Measurements from ENCODE around the gene SAFB2.
"Not testable (repeated sequence)": the region's sequence is repeated elsewhere in the genome, so short reads cannot be mapped to it uniquely, and the experiment has no call there.

Gene SAFB2

DNA sequence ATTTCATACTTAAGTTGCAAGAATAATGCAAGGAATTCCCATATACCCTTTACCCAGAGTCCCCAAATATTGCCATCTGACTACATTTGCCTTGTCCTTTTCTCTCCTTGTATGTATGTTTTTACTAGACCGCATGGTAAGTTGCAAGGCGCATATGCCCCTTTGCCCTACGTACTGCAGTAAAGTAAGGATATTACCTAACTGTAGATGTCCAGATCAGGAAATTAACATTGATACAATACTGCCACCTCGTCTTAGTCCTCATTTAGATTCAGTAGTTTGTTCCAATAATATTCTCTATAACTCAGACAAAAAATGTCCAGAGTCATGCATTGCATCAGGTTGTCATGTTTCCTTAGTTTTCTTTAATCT lies 9.7 kb upstream of the SAFB2 start:
- no peak for DNase-seq

DNA sequence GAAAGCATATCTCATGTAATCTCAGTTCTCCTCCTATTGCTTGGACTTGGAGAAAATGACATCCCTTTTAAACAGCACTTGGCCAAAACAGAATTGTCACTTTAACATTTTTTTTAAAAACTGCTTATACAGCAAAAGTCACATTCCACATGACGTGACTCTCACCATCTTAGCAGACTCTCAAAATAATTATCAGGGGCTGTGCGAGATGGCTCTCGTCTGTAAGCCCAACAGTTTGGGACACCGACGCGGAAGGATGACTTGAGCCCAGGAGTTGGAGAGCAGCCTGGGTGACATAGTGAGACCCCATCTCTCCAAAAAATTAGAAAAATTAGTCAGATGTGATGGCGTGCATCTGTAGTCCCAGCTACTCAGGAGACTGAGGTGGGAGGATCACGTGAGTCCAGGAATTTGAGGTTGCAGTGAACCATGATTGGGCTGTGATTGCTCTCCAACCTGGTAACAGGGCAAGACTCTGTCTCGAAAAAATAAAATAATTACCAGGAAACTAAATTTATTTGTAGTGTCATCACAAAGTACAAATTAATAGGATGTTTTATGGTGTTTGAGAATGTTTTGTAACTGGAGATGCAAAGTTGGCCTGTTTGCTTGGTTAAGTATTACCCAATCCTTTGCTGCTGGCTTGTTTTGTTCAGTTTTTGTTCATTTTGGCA lies 9.1 kb upstream of the SAFB2 start:
- no peak for DNase-seq

DNA sequence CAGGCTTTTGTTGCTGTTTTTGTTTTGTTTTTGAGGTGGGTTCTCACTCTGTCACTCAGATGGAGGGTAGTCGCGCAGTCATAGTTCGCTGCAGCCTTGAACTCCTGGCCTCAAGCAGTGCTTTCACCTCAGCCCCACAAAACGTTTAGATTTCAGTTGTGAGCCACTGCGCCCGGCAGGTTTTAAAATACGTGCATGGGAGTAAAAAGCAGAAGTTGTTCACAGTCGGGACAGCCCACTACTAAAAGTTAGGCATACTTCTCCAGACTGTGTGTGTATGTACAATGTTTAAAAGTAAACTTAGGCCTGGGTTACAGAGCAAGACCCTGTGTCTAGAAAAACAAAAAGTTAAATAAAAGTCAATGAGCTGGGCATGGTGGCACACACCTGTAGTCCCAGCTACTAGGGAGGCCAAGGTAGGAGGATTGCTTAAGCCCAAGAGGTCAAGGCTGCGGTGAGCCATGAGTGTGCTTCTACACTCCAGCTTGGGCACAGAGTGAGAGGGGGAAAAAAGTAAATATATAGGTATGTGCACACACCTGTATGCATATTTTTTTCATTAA lies 6.4 kb upstream of the SAFB2 start:
- no peak for DNase-seq

DNA sequence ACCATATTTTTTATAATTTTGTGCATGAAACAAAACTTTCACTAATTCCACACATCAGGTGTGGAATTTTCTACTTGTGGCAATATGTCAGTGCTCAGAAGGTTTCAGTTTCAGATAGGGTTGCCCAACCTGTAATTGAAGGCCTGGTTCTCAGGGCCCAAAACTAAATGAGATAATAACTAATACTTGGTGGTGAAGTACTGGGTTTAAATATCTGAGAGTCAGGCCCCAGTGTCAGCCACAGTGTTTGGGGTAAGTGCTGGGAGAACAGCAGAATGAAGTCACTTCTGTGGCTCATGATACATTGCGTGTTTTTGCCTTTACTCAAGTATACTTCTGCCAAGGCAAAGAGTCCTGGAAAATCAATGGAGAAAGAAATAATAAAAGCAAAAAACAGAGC lies 5.9 kb upstream of the SAFB2 start:
- no peak for DNase-seq

DNA sequence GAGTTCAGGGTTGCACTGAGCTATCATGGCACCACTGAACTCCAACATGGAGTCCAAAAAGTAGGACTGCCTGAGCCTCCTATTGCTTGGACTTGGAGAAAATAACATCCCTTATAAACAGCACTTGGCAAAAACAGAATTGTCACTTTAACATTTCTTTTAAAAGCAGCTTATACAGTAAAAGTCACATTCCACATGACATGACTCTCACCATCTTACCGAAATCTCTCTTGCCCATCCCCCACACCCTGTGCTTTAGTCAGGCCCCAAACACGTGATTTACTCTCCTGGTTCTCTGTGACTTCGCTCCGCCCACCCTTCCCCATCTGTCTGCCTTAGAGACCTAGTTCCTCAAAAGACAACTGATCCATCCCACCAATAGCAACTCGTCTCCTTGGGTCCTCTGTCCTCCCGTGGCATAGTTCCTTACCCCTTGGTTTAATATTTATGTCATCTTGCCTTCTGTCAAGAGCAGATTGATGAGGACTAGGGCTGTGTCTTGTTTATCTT lies 4.9 kb upstream of the SAFB2 start:
- no peak for DNase-seq

DNA sequence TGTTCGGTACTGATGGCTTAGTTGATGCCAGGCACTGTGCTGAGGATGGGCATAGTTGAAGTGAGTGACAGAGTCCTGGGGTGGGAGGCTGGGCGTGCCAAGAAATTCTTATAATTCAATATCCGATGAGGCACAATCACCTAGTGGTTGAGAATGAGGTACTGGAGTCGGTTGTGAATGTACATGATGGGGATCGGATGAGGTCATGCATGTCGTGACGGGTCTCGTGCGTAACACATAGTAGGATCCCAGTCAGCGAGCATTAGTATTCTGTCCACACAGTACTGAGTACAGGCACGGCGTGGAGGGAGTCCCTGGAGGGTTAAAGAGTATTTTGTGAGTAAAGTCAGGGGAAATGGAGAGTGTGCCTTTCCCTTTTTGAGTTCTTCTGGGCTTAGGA lies 3.1 kb upstream of the SAFB2 start:
- DNase-seq = no peak

DNA sequence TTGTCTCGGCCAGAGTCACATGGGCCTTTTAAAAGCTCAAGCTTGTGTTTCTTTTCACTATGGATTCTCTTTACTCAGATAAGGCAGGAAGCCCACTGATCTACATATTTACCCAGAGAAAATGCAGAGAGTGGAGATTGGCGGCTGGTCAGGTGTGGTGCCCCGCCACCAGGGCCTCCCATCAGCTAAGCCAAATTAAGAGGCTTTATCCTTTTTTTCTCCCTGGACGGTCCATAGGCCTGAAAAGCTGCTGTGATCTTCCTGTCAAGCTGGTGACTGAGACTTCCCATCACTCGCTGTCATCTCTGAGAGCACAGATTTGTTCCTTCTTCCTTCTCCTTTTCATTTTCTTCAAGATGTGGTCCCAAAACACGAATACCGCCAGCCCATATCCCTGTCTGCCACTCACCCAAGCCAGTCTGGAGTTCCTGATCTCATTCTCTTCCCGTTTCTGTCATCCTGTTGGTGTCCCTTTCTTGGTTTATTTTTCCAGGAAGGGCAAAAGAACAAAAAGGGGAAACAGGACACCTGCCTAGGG lies 2.2 kb upstream of the SAFB2 start:
- DNase-seq = no peak

DNA sequence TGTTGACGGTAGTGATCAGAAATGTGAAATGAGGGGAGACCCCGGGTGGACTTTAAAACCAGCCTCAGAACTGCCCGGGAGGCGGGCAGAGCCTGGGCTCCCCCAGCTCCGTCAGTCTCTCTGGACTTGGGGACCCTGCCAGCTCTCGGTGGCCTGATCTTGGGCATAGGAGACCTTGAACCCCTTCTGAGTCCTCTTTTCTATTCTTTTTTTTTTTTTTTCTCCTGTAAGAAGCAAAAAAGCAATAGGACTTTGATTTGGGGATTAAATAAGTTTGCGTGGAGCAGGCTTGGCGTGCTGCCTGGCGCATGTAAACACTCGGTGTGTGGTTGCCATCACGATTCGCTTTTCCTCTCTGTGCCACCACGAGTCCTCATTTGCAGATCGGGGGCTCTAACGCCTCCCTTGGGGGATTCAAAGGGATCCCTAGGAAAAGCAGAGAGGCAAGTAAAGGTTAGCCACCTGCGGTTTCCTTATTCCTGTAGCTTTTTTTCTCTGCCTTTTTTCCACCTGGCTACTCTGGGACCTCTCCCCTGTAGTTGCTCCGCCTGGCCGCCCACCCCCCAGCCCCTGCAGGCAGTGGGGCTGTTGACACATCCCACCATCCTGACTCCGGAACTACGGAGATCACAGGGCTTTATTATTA lies 1.6 kb upstream of the SAFB2 start:
- DNase-seq = no peak

DNA sequence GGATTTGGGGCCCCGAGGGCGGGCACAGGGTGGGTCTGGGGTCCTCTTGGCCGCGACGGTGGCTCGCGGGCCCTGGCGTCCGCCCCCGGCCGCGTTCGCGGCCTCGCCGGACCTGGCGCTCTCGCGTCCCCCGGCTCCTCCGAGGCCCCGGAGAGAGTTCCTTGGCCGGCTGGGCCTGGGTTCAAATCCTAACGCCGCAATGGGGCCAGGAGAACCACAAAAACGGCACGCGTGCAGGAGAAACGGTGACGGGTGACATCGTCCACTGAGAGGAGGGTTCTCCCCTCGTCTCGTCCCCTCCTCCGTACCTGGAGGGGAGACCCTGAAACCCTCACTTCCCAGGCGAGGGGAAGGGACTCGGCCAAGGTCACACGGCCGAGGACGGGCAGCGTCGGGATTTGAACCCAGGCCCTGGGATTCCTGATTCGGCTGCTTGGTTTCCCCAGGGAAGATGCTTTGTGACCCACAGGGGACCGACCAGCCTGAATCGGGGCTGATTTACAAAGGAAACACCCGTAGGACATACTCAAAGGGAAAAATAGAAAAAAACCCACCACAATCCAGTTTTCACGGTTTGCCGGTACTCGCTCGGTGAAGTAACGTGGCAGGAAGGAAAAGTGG lies 931 bp upstream of the SAFB2 start:
- DNase-seq = no peak

DNA sequence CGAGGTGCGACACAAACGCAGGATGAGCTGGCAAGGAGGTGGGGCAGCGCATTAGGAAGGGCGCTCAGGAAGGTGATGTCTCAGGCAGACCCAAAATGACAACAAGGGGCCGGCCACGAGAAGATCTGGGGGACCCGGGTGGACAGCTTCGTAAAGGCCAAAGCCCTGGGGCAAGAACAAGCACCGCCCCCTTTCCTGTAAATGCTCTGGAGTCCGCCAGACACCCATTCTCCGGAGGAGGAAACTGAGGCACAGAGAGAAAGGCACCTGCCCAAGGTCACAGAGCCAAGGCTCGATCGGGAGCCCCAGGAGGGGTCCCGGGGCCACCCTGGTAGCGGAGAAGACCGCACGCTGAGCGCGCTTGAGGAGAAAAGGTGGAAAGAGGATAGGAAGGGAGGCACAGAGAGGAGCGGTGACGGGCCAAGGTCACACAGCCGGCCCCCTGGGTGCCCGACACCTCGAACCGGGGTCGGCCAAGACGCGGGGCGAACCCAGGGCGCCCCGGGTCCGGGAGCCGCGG lies 571 bp downstream of the SAFB2 start:
- DNase-seq = no peak

DNA sequence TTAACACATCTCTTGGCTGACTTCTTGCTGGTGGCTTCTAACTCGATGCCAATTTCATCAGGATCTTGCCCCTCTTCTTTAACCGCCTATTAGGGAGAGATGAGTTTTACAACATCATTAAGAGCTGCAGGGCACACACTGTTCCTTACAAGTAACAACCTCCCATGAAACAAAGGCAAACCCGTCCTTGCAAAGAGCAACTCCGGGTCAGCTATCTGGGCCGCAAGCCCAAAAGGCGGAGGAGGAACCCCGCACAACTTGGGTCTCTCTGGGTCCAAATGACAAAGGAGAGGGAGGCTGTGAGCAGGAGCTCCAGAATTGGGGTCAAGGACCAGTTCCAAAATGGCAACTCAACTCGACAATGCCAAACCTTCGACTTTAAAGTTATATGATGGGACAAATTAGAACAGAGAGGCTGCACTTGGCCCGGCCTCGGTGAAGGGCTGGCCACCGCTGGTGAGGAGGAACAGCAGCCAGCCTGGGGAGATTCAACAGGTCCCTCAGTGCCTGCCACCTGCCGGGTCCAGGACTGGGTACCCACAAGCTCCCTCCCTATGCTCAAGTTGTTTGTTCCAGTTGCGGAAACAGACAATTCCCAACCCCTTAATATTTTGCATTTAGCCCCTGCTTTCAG lies 1.1 kb downstream of the SAFB2 start:
- DNase-seq = no peak

DNA sequence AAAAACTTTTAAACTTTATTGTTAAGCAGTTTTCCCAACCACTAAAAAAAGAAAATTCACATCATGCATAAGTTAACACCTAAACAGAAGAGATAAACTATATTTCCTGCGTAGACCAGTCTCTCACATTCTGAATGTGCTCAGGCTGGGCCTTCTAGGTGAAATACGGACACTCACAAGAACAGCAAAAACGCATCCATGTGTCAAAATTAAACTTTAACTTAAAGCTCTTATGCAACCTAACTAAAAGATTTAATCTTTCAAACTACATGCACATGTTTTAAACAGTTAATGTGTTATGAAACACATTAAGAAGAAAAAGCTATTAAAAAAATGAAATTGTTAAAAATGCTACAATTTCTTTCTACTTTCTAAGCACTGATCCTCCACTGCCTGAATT lies 2.6 kb downstream of the SAFB2 start:
- no peak for DNase-seq

DNA sequence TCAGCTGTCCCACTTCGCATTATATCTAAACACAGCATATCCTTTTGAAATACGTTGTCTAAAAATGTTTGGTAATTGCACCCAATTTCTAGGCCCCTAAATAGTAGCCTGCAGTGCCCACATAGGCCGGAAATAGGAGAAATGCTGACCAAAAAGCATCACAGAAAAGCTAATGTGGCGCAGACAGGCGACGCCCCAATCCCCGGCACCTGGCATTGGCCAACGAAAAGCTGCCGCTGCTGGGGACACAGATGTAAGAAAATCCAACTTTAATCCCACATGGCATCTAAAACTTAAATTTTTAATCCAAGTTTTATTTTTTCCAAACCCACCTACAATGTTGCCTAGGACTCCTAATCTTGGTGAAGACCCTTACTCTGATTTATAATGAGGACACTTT lies 4.0 kb downstream of the SAFB2 start:
- no peak for DNase-seq

DNA sequence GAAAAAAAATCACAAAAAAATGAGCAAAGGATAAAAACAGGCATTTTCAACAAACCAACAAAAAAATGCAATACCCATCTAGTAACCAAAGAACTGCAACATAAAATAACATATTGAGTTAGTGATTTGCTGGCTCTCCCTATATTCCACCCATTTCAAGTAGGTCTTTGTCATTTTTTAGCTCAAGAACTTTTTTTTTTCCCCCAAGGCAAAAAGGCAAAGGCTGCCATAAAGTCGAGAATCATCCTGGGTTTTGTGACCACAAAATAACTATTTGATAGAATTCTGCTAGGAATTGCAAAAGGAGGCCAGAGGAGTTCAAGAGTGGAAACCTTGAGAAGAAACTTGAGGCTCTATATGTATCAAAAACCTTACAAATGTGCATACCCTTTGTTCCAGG lies 5.5 kb downstream of the SAFB2 start:
- no peak for DNase-seq

DNA sequence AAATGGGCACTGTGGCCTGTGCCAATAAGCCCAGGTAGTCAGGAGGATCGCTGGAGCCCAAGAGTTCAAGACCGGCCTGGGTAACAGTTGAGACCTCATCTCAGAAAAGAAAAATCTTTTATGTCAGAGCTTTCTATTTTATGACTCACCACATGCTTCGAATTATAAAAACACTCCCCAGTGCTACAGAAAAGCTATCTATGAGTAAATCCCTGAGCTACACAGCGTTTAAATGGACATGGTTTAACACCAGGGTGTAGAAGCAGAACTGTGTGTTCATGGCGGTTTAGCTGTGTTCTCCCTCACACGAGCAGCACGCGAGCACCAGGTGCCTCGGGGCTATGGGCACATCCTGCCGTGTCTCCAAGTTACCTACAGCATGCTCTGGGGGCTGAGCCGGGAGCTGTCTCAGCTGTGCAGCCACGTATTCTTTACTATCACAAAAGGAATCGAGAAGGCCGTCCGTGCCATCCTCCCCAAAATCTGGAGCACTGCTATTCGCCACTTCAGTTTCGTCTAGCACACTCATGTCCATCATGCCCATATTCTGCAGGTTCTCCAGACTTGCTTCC lies 6.7 kb downstream of the SAFB2 start:
- no peak for DNase-seq

DNA sequence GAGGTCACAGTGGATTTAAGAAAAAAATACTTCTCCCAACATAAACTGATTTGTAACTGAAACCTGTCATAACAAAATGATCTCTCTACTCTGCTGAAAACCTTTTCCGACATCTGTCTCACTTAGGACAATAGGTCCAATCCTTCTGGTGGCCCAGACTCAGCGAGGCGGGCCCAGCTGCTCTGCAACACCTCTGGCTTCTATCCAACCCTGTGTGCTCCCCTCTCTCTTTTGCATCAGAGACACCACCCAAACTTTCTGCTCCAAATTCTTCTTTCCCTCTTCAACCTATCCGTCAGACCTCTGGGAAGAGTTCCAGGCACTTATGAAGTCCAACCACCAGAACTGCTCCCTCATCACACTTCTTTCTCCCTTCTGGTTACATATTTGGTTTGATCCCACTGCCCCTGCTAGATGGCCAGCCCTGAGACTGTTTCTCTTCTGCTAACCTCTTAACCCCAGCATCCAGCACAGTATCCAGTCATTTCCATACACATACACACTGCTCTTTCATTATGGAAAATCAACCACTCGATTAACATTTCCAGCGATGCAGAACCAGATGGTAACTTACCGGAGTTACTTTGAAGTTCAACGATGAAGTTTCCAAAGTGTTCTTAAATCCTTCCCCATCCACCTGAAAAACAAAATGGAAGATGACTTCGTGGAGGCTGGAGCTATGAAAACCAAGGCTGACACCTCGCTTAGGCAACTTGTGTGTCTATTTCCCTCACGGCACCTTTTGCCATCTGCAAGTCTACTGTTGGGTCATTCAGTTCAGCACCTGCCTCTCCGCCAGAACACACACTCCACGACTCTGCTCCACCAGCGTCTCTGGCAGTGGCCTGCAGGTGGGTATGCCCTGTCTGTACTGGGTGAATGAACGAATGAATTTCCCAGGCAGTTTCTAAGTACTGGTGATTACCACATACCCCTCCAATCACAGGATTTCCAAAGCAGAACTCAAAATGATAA lies 9.4 kb downstream of the SAFB2 start:
- DNase-seq = no peak

DNA sequence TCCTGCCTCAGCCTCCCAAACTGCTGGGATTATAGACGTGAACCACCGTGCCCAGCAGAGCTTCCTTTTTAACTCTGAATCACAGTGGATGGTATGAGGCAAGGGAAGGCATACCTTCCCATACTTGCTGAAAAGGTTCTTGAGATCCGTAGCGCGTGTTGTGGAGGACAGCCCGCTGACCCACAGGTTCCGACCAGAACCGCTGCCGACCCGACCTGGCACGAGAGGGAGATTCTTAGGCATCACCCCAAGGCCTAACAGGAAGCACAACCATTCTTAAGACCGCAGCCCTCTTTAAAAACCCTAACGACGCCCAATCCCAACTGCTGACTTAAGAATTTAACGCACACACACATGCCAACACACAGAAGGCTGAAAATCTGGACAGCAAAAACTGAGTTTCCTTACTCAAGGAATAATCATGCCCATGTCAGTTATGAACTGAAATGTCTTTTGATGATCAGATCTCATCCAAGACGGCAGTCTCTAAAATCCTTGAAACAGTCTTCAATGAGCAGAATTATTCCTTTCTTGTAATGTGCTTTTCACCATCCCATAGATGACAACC lies 12.6 kb downstream of the SAFB2 start:
- no peak for DNase-seq

DNA sequence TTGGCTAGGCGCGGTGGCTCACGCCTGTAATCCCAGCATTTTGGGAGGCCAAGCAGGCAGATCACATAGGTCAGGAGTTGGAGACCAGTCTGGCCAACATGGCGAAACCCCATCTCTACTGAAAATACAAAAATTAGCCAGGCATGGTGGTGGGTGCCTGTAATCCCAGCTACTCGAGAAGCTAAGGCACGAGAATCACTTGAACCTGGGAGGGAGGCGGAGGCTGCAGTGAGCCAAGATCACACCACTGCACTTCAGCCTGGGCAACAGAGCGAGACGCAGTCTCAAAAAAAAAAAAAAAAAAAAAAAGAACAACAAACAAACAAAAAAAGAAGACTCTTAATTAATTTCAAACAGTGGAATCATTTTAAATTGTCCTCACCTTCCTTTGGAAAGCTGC lies 13.8 kb downstream of the SAFB2 start:
- not testable (repeated sequence) for DNase-seq

DNA sequence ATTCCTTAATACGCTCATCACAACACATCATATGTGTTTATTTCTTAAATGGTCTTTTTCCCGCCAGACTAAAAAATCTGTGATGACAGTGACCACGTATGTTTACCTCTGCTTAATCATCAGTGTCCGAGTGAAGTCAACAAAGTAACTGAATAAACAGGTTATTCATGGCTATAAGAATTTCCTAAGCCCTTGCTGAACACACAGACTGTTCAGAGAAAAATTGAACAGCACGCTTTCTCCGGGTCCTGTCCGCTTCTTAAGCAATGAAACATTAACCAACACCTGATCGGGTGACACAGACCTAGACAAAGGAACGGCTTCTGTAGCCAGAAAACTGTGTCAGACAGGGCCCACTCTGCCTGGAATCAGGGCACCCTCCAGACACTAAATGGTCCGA lies 14.3 kb downstream of the SAFB2 start:
- no peak for DNase-seq

DNA sequence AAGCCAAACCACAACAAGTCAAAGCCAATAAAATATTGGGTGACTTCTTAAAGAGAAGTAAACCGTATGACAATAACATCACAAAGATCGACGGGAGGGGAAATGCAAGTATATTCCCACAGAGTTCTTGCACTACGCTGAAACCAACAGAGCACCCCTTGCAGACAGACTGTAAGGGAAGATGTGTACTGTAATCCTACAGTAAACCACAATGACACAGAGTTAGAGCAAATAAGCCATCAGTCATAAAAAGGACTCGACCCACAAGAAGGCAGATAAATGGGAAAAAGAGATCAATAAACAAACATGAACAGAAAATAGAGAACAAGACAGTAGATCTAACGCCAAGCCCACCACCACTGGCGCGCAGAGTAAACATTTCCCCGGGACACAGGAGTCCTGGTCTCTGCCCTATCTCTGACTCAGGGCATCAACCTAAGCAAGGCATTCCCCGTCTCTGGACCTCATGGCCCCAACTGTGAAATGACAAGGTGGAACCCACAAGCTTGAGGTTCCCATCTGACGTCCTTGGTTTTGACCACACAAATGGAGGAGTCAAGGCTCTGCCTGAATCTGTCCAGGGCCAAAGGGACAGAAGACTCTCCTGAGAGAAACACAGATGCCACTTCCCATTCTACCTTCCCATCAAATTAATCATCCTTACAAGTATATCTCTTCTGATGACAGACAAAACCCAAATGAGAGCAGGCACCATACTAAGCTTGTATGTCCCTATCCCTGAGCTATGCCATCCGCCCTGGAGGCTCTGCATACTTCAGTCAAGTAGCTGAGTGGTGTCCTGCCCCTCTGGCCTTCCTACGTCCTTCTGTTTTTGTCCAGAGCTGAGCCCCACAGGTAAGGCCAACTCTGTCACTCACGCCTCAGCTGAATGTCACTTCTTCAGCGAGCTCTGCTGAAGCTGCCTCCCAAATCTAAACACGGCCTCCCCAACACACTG lies 15.0 kb downstream of the SAFB2 start:
- DNase-seq = no peak

Measured in NCI-H510A treated with DMSO at 0.1 percent for 48 hours (cell line).